Esophagus (tissue), 2 donors: ENCODE data around the gene NXPH4. TPM values are rescaled to one million over a fixed set of nuclear protein-coding genes. Genes with fewer than 3 reads are reported as not detected.

Experiments used
- H3K27ac ChIP-seq, 2 donors: one replicate each; pipeline ENCODE4 v1.5.1; 2013; ENCODE audit warnings: low read depth in 2 of 2, mild to moderate bottlenecking in 2 of 2, inconsistent platforms in 1 of 2, low read length in 1 of 2, moderate library complexity in 1 of 2
- H3K27me3 ChIP-seq, 2 donors: one replicate each; pipeline ENCODE4 v1.6.1; 2013; ENCODE audit warnings: low read length in 2 of 2, control low read depth in 1 of 2, mild to moderate bottlenecking in 1 of 2; ENCODE audit not compliant: insufficient read depth in 2 of 2, control insufficient read depth in 1 of 2
- H3K36me3 ChIP-seq, 2 donors: one replicate each; pipeline ENCODE4 v1.6.1; 2013; ENCODE audit warnings: low read length in 1 of 2; ENCODE audit not compliant: control insufficient read depth in 2 of 2, insufficient read depth in 2 of 2
- H3K4me1 ChIP-seq, 2 donors: one replicate each; pipeline ENCODE4 v1.6.1; 2013; ENCODE audit warnings: low read length in 1 of 2; ENCODE audit not compliant: control insufficient read depth in 2 of 2, insufficient read depth in 2 of 2
- H3K4me3 ChIP-seq, 2 donors: one replicate each; pipeline ENCODE4 v1.5.1; 2013; ENCODE audit warnings: low read length in 2 of 2, mild to moderate bottlenecking in 2 of 2, low read depth in 1 of 2, moderate library complexity in 1 of 2
- H3K9me3 ChIP-seq, 2 donors: one replicate each; pipeline ENCODE4 v1.6.1; 2013; ENCODE audit warnings: mild to moderate bottlenecking in 2 of 2, low read depth in 1 of 2, low read length in 1 of 2, moderate library complexity in 1 of 2; ENCODE audit not compliant: control insufficient read depth in 2 of 2, insufficient read depth in 1 of 2
- WGBS, 2 donors: extraction: QIAGEN DNeasy Blood & Tissue Kit; methylation state at CpG; one replicate each; pipeline ENCODE4 v1.1.7; 2013; 5-methylcytosine and 5-hydroxymethylcytosine counted together
- polyA plus RNA-seq, 2 donors: library from polyadenylated mRNA; stranded (reverse); fragments of 200-250 nt; gene quantifications; one replicate each; pipeline ENCODE4 v1.2.3, GENCODE V29; 2013
- donor health status: healthy with polysubstance abuse.
- donor health status: Bipolar disorder and iron deficiency.

NXPH4 gene
- polyA plus RNA-seq, 2 donors: 0.73 to 1.3 TPM

DNA sequence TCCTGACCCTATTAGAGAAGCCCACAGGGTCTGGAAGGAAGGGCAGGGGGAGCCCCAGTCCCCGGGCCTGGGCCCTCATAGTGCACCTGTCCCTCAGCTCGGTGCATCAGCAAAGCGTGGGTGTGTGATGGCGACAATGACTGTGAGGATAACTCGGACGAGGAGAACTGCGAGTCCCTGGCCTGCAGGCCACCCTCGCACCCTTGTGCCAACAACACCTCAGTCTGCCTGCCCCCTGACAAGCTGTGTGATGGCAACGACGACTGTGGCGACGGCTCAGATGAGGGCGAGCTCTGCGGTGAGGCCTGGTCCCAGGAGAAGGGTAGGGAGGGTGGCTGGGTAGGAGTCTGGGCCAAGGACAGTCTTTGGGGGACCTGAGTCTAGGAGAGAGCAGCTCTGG, 42.9 kb upstream of the NXPH4 start:
- H3K36me3 ChIP-seq: peaks cover 4 to 28% of the 10 kb centered on the region in 2 donors
- no peaks in the 10 kb centered on the region for H3K27me3 ChIP-seq
- 88 to 91% methylated on average over 14 of the region's 14 CpGs for WGBS, 2 donors
- no peak overlapping the region for H3K27ac ChIP-seq
- peaks cover 4 to 43% of the 10 kb centered on the region in 2 donors for H3K4me1 ChIP-seq
- no peak overlapping the region for H3K4me3 ChIP-seq
- H3K9me3 ChIP-seq: no peaks in the 10 kb centered on the region

DNA sequence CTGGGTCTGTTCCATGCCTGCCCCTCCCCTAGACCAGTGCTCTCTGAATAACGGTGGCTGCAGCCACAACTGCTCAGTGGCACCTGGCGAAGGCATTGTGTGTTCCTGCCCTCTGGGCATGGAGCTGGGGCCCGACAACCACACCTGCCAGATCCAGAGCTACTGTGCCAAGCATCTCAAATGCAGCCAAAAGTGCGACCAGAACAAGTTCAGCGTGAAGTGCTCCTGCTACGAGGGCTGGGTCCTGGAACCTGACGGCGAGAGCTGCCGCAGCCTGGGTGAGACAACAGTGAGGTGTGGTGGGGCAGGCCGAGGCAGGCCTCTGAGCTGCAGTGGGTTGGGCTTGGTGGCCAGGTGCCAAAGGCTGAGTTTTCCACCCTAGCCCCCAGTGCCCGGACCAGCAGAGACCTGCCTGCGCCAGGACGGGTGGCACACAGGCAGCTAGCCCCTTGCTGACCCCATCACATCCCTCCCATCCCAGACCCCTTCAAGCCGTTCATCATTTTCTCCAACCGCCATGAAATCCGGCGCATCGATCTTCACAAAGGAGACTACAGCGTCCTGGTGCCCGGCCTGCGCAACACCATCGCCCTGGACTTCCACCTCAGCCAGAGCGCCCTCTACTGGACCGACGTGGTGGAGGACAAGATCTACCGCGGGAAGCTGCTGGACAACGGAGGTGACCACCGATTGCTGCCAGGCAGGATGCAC, 41.0 kb upstream of the NXPH4 start:
- peak overlapping the region; percentile 79 to 89 for H3K27ac ChIP-seq
- peaks cover 4 to 41% of the 10 kb centered on the region in 2 donors for H3K4me1 ChIP-seq
- H3K36me3 ChIP-seq: peaks cover 4 to 42% of the 10 kb centered on the region in 2 donors
- H3K27me3 ChIP-seq: no peaks in the 10 kb centered on the region
- no peaks in the 10 kb centered on the region for H3K9me3 ChIP-seq
- WGBS, 2 donors: 27 to 37% methylated on average over 29 of the region's 29 CpGs
- peak overlapping the region in 1 of 2 donors; percentile 2 for H3K4me3 ChIP-seq

DNA sequence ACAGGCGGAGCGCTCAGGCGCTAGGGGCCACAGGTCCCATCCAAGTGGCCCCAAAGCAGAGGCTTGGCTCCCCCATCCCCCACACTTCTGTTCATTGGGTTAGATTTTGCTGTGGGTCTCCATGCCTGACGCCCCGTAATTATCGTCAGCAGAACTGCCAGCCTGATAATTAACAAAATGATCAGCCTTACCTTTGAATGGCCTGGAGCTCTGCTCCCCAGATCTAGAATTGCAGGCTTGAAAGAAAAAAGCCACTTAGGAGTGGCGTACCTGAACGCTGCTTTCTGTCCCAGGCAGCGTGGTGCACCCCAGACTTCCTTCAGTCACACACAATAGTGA, 40.5 kb upstream of the NXPH4 start:
- peaks cover 4 to 39% of the 10 kb centered on the region in 2 donors for H3K4me1 ChIP-seq
- no peaks in the 10 kb centered on the region for H3K9me3 ChIP-seq
- peak overlapping the region; percentile 79 to 89 for H3K27ac ChIP-seq
- peaks cover 0 to 47% of the 10 kb centered on the region in 2 donors for H3K36me3 ChIP-seq
- no peak overlapping the region for H3K4me3 ChIP-seq
- H3K27me3 ChIP-seq: no peaks in the 10 kb centered on the region
- whole genome bisulfite sequencing, 2 donors: 62 to 83% methylated on average over 9 of the region's 9 CpGs

DNA sequence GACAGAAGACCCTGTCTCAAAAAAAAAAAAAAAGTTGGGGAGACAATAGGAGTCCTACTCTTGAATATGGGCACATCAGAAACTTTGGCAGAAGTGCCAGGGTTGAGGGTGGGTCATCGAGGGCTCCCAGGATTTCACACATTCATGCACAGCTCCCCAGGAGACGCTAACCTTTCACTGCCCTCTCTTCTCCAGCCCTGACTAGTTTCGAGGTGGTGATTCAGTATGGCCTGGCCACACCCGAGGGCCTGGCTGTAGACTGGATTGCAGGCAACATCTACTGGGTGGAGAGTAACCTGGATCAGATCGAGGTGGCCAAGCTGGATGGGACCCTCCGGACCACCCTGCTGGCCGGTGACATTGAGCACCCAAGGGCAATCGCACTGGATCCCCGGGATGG, 39.7 kb upstream of the NXPH4 start:
- H3K27ac ChIP-seq: peak overlapping the region; percentile 79 to 81
- H3K36me3 ChIP-seq: peaks cover 0 to 49% of the 10 kb centered on the region in 2 donors
- no peaks in the 10 kb centered on the region for H3K9me3 ChIP-seq
- peaks cover 4 to 36% of the 10 kb centered on the region in 2 donors for H3K4me1 ChIP-seq
- H3K4me3 ChIP-seq: peak overlapping the region in 1 of 2 donors; percentile 19
- H3K27me3 ChIP-seq: no peaks in the 10 kb centered on the region
- 60 to 65% methylated on average over 9 of the region's 9 CpGs for WGBS, 2 donors

DNA sequence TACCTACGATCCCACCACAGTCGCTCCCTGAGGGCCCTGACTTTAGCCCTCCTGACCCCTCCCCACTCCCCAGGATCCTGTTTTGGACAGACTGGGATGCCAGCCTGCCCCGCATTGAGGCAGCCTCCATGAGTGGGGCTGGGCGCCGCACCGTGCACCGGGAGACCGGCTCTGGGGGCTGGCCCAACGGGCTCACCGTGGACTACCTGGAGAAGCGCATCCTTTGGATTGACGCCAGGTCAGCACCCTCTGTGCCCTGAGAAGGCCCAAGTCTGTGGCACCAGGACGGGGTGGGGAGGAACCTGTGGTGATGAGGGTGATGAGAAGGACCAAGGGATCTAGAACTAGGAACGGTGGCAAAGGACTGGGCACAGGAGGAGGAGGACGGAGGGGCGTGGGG, 39.2 kb upstream of the NXPH4 start:
- 86 to 87% methylated on average over 16 of the region's 16 CpGs for WGBS, 2 donors
- H3K36me3 ChIP-seq: peaks cover 0 to 49% of the 10 kb centered on the region in 2 donors
- H3K9me3 ChIP-seq: no peaks in the 10 kb centered on the region
- H3K4me1 ChIP-seq: peaks cover 4 to 36% of the 10 kb centered on the region in 2 donors
- peak overlapping the region; percentile 52 to 81 for H3K27ac ChIP-seq
- H3K4me3 ChIP-seq: peak overlapping the region in 1 of 2 donors; percentile 19
- no peaks in the 10 kb centered on the region for H3K27me3 ChIP-seq

DNA sequence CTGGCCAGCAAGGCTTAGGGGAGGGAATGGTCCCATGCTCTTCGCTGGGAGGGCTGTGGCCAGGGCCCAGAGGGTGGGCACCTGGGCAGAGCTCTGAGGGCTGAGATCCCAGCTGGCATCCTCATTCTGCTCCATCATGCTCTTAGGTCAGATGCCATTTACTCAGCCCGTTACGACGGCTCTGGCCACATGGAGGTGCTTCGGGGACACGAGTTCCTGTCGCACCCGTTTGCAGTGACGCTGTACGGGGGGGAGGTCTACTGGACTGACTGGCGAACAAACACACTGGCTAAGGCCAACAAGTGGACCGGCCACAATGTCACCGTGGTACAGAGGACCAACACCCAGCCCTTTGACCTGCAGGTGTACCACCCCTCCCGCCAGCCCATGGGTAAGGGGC, 38.4 kb upstream of the NXPH4 start:
- peaks cover 0 to 47% of the 10 kb centered on the region in 2 donors for H3K36me3 ChIP-seq
- H3K27ac ChIP-seq: no peak overlapping the region
- H3K27me3 ChIP-seq: no peaks in the 10 kb centered on the region
- peaks cover 4 to 30% of the 10 kb centered on the region in 2 donors for H3K4me1 ChIP-seq
- H3K4me3 ChIP-seq: no peak overlapping the region
- no peaks in the 10 kb centered on the region for H3K9me3 ChIP-seq
- 87% methylated on average over 14 of the region's 14 CpGs for WGBS, 2 donors

DNA sequence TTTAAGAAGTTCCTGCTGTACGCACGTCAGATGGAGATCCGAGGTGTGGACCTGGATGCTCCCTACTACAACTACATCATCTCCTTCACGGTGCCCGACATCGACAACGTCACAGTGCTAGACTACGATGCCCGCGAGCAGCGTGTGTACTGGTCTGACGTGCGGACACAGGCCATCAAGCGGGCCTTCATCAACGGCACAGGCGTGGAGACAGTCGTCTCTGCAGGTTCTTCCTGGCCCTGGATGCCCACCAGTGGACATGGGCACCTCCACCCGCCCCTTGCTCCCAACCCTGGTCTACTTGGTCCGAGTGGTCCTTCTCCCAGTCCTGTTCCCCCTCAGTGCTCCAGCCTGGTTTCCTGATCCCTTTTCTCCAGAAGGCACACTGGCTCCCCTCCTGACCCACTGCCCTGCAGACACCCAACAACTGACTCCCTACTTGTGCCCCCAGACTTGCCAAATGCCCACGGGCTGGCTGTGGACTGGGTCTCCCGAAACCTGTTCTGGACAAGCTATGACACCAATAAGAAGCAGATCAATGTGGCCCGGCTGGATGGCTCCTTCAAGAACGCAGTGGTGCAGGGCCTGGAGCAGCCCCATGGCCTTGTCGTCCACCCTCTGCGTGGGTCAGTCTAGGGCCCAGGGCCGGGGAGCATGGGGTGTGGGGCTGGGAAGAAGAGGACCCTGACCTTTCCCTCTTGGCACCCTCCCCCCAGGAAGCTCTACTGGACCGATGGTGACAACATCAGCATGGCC, 37.1 kb upstream of the NXPH4 start:
- no peak overlapping the region for H3K4me3 ChIP-seq
- H3K27me3 ChIP-seq: no peaks in the 10 kb centered on the region
- H3K9me3 ChIP-seq: no peaks in the 10 kb centered on the region
- peaks cover 0 to 52% of the 10 kb centered on the region in 2 donors for H3K36me3 ChIP-seq
- WGBS, 2 donors: 89 to 90% methylated on average over 26 to 27 of the region's 27 CpGs
- peaks cover 4 to 29% of the 10 kb centered on the region in 2 donors for H3K4me1 ChIP-seq
- no peak overlapping the region for H3K27ac ChIP-seq

DNA sequence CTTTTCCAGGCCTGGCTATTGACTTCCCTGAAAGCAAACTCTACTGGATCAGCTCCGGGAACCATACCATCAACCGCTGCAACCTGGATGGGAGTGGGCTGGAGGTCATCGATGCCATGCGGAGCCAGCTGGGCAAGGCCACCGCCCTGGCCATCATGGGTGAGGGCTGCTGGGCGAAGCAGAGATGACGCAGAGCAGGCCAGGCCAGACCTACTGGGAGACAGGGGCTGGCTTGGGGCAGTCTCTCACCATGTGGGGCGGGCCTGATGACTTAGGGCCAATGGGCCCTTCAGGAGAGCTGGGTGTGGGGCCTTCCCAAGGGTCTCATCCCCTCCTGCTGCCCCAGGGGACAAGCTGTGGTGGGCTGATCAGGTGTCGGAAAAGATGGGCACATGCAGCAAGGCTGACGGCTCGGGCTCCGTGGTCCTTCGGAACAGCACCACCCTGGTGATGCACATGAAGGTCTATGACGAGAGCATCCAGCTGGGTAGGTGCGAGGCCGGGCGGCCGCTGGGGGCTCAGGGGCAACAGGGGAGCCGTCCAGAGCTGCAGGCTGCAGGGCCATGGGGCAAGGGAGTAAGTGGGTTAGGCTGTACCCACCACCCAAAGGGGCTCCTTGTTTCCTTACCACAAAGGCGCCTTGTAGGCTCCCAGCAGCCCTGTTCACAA, 36.1 kb upstream of the NXPH4 start:
- Histone ChIP-seq H3K27me3 (no peaks in the 10 kb centered on the region), H3K4me3 (no peak overlapping the region), H3K36me3 (peaks cover 0 to 61% of the 10 kb centered on the region in 2 donors), H3K27ac (peak overlapping the region; percentile 26 to 86), H3K4me1 (peaks cover 4 to 20% of the 10 kb centered on the region in 2 donors), H3K9me3 (no peaks in the 10 kb centered on the region)
- 89 to 94% methylated on average over 20 of the region's 20 CpGs for WGBS, 2 donors

DNA sequence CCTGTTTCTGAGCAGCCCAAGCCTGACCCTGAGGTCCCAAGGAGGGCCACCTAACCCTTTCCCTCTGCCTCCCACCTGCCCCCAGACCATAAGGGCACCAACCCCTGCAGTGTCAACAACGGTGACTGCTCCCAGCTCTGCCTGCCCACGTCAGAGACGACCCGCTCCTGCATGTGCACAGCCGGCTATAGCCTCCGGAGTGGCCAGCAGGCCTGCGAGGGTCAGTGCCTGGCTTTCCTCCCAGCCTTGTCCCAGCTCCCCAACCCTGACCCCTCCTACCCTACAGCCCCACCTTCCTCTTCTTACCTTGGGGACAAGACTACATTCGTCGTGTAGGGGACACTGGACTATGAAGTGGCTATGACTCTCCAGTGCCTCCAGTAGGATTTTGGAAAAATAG, 35.5 kb upstream of the NXPH4 start:
- Histone ChIP-seq H3K36me3 (peaks cover 0 to 67% of the 10 kb centered on the region in 2 donors), H3K9me3 (no peaks in the 10 kb centered on the region), H3K4me3 (no peak overlapping the region), H3K27ac (peak overlapping the region; percentile 26 to 86), H3K4me1 (peaks cover 4 to 18% of the 10 kb centered on the region in 2 donors), H3K27me3 (no peaks in the 10 kb centered on the region)
- WGBS, 2 donors: 68 to 72% methylated on average over 9 of the region's 9 CpGs
